HEK293 (cell line): Measurements from ENCODE around the gene ITGAX.

ENCODE experiments used
- EGR2 ChIP-seq: fragments of 450-650 bp; formaldehyde crosslinking; IDR thresholded peaks from 2 replicates; pipeline ENCODE4 v1.5.1; 2016; ENCODE audit warnings: low read depth, missing biosample characterization, missing genetic modification characterization
- GLIS1 ChIP-seq: fragments of 450-650 bp; formaldehyde crosslinking; IDR thresholded peaks from 2 replicates; pipeline ENCODE4 v1.5.1; 2016; ENCODE audit warnings: missing biosample characterization, missing genetic modification characterization
- GLIS2 ChIP-seq: fragments of 450-650 bp; formaldehyde crosslinking; IDR thresholded peaks from 2 replicates; pipeline ENCODE4 v1.5.1; 2016; ENCODE audit warnings: missing biosample characterization, missing genetic modification characterization
- KLF9 ChIP-seq: fragments of 450-650 bp; formaldehyde crosslinking; IDR thresholded peaks from 2 replicates; pipeline ENCODE4 v1.5.1; 2016; ENCODE audit warnings: missing biosample characterization, missing genetic modification characterization, low read depth
- MEIS1 ChIP-seq: sonication (generic); formaldehyde crosslinking; IDR thresholded peaks from 2 replicates; pipeline ENCODE4 v1.8.1; 2022; ENCODE audit warnings: missing genetic modification reagents, mild to moderate bottlenecking, borderline replicate concordance
- MZF1 ChIP-seq: fragments of 450-650 bp; formaldehyde crosslinking; IDR thresholded peaks from 2 replicates; pipeline ENCODE4 v1.5.1; 2017; ENCODE audit warnings: missing biosample characterization, missing genetic modification characterization, borderline replicate concordance
- SCRT2 ChIP-seq: fragments of 450-650 bp; formaldehyde crosslinking; IDR thresholded peaks from 2 replicates; pipeline ENCODE4 v1.5.1; 2016; ENCODE audit warnings: missing biosample characterization, missing genetic modification characterization
- ZBTB48 ChIP-seq: fragments of 450-650 bp; formaldehyde crosslinking; IDR thresholded peaks from 2 replicates; pipeline ENCODE4 v1.5.1; 2016; ENCODE audit warnings: missing biosample characterization, missing genetic modification characterization
- ZNF174 ChIP-seq: fragments of 450-650 bp; formaldehyde crosslinking; IDR thresholded peaks from 2 replicates; pipeline ENCODE4 v1.5.0; 2017; ENCODE audit warnings: missing biosample characterization, mild to moderate bottlenecking, missing genetic modification characterization
- ZNF175 ChIP-seq: fragments of 450-650 bp; formaldehyde crosslinking; IDR thresholded peaks from 2 replicates; pipeline ENCODE4 v1.5.1; 2016; ENCODE audit warnings: missing biosample characterization, missing genetic modification characterization
- ZNF184 ChIP-seq: fragments of 450-650 bp; IDR thresholded peaks from 2 replicates; pipeline ENCODE4 v1.5.1; 2018; ENCODE audit warnings: missing biosample characterization, mild to moderate bottlenecking, missing genetic modification characterization
- ZNF2 ChIP-seq: fragments of 450-650 bp; formaldehyde crosslinking; IDR thresholded peaks from 2 replicates; pipeline ENCODE4 v1.5.1; 2016; ENCODE audit warnings: missing biosample characterization, missing genetic modification characterization
- ZNF202 ChIP-seq: fragments of 450-650 bp; formaldehyde crosslinking; IDR thresholded peaks from 2 replicates; pipeline ENCODE4 v1.5.1; 2016; ENCODE audit warnings: missing biosample characterization, missing genetic modification characterization, borderline replicate concordance
- ZNF266 ChIP-seq: fragments of 450-650 bp; formaldehyde crosslinking; IDR thresholded peaks from 2 replicates; pipeline ENCODE4 v1.5.1; 2016; ENCODE audit warnings: missing biosample characterization, missing genetic modification characterization, low read depth
- ZNF274 ChIP-seq, 2 experiments: fragments of 200-500 bp in 1 of 2; fragments of 450-650 bp in 1 of 2; sonication (Bioruptor generic) in 1 of 2; formaldehyde crosslinking in 1 of 2; IDR thresholded peaks; 2 replicates each; pipeline versions ENCODE4 v1.5.1 to v1.6.1; 2014 to 2016; ENCODE audit warnings: borderline replicate concordance in 1 of 2, inconsistent platforms in 1 of 2, low read length in 1 of 2, missing biosample characterization in 1 of 2, missing genetic modification characterization in 1 of 2
- ZNF311 ChIP-seq: fragments of 450-650 bp; formaldehyde crosslinking; IDR thresholded peaks from 2 replicates; pipeline ENCODE4 v1.5.1; 2017; ENCODE audit warnings: missing biosample characterization, missing genetic modification characterization, borderline replicate concordance
- ZNF391 ChIP-seq: fragments of 450-650 bp; formaldehyde crosslinking; IDR thresholded peaks from 2 replicates; pipeline ENCODE4 v1.5.1; 2016; ENCODE audit warnings: low read depth, missing biosample characterization, missing genetic modification characterization, borderline replicate concordance
- ZNF404 ChIP-seq: fragments of 450-650 bp; formaldehyde crosslinking; IDR thresholded peaks from 2 replicates; pipeline ENCODE4 v1.5.1; 2017; ENCODE audit warnings: missing biosample characterization, missing genetic modification characterization
- ZNF426 ChIP-seq: fragments of 450-650 bp; formaldehyde crosslinking; IDR thresholded peaks from 2 replicates; pipeline ENCODE4 v1.5.1; 2017; ENCODE audit warnings: missing biosample characterization, missing genetic modification characterization, mild to moderate bottlenecking, inconsistent platforms, moderate library complexity
- ZNF473 ChIP-seq: fragments of 450-650 bp; formaldehyde crosslinking; IDR thresholded peaks from 2 replicates; pipeline ENCODE4 v1.5.1; 2017; ENCODE audit warnings: missing biosample characterization, missing genetic modification characterization
- ZNF561 ChIP-seq: fragments of 450-650 bp; IDR thresholded peaks from 2 replicates; pipeline ENCODE4 v1.5.1; 2018; ENCODE audit warnings: missing biosample characterization, missing genetic modification characterization, borderline replicate concordance
- ZNF610 ChIP-seq: fragments of 450-650 bp; formaldehyde crosslinking; IDR thresholded peaks from 2 replicates; pipeline ENCODE4 v1.5.1; 2016; ENCODE audit warnings: missing biosample characterization, missing genetic modification characterization, borderline replicate concordance
- ZNF677 ChIP-seq: fragments of 450-650 bp; IDR thresholded peaks from 2 replicates; pipeline ENCODE4 v1.5.0; 2018; ENCODE audit warnings: missing biosample characterization, mild to moderate bottlenecking, missing genetic modification characterization, moderate library complexity
- ZNF76 ChIP-seq: fragments of 450-650 bp; formaldehyde crosslinking; IDR thresholded peaks from 2 replicates; pipeline ENCODE4; 2016; ENCODE audit warnings: low read depth, missing biosample characterization, missing genetic modification characterization, borderline replicate concordance
- ZNF785 ChIP-seq: fragments of 450-650 bp; formaldehyde crosslinking; IDR thresholded peaks from 2 replicates; pipeline ENCODE4 v1.5.1; 2016; ENCODE audit warnings: missing biosample characterization, missing genetic modification characterization
- ZSCAN23 ChIP-seq: fragments of 450-650 bp; formaldehyde crosslinking; IDR thresholded peaks from 2 replicates; pipeline ENCODE4 v1.5.1; 2016; ENCODE audit warnings: missing biosample characterization, missing genetic modification characterization
- TF ChIP-seq, protein P1 (sequence below): fragments of 450-650 bp; formaldehyde crosslinking; IDR thresholded peaks from 2 replicates; pipeline ENCODE4 v1.5.1; 2016; ENCODE audit warnings: missing biosample characterization, missing genetic modification characterization, borderline replicate concordance
- TF ChIP-seq, protein P2 (sequence below): fragments of 450-650 bp; formaldehyde crosslinking; IDR thresholded peaks from 2 replicates; pipeline ENCODE4 v1.5.1; 2017; ENCODE audit warnings: missing biosample characterization, missing genetic modification characterization
- TF ChIP-seq, protein P3 (sequence below): fragments of 450-650 bp; formaldehyde crosslinking; IDR thresholded peaks from 2 replicates; pipeline ENCODE4 v1.5.1; 2017; ENCODE audit warnings: missing biosample characterization, missing genetic modification characterization
- TF ChIP-seq, protein P4 (sequence below): fragments of 450-650 bp; formaldehyde crosslinking; IDR thresholded peaks from 2 replicates; pipeline ENCODE4 v1.5.1; 2016; ENCODE audit warnings: missing biosample characterization, missing genetic modification characterization
- TF ChIP-seq, protein P5 (sequence below): fragments of 450-650 bp; formaldehyde crosslinking; IDR thresholded peaks from 2 replicates; pipeline ENCODE4 v1.5.1; 2016; ENCODE audit warnings: missing biosample characterization, missing genetic modification characterization

Gene ITGAX

DNA sequence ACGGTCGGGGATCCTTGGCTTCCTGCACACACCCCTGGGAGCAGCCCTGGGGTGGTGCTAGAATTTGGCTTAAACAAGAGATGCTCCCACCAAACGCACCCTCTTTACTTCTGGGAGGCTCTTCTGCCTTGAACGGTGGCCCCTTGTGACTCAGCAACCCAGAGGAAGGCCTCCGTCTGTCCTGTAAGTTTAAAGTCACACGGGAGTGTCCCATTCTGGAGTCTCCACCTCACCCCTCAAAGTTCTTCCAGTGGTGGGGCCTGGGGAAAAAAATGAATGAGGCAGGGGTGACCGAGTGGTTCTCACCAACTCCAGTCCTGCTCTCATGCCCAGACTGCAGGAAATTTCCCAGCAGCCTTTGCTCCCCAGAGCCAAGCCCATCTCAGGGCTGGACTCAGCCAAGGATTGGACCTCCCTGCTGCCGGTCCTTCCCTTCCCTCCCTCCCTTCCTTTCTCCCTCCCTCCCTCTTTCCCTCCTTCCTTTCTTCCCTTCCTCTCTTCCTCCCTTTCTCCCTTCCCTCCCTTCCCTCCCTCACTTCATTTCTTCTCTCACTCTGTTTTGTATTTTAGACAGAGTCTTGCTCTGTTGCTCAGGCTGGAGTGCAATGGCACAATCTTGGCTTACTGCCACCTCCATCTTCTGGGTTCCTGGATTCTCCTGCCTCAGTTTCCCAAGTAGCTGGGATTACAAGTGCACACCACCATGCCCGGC is 49.5 kb downstream of the ITGAX start (continued):
- TF ChIP-seq KLF9 (0 out of 2 replicates have a peak, but pooled peaks have one; percentile 34), GLIS2 (no peak), ZNF404 (tag by site-specific recombination) (no peak), ZNF473 (no peak), ZNF785 (tag by site-specific recombination) (0 out of 2 replicates have a peak, but pooled peaks have one; percentile 55), ZNF274 (IDR thresholded peaks at IDR 0.05; ENCODE audit: low read length) (no peak), ZNF274 (tag by site-specific recombination; IDR thresholded peaks at IDR 0.05; ENCODE audit: borderline replicate concordance) (no peak), MZF1 (no peak), ZNF391 (no peak), SCRT2 (tag by site-specific recombination) (no peak), ZBTB48 (tag by site-specific recombination) (no peak), EGR2 (tag by site-specific recombination) (no peak), GLIS1 (tag by site-specific recombination) (no peak), ZNF174 (no peak), ZNF266 (no peak), ZNF184 (tag by site-specific recombination) (no peak), ZNF175 (no peak), ZNF610 (tag by site-specific recombination) (no peak), ZNF677 (no peak), ZNF426 (tag by site-specific recombination) (no peak), ZSCAN23 (tag by site-specific recombination) (no peak), ZNF311 (no peak), ZNF2 (no peak), MEIS1 (no peak), ZNF202 (tag by site-specific recombination) (no peak), ZNF561 (tag by site-specific recombination) (no peak), ZNF76 (peak; percentile 95)
- TF ChIP-seq, protein P1, sequence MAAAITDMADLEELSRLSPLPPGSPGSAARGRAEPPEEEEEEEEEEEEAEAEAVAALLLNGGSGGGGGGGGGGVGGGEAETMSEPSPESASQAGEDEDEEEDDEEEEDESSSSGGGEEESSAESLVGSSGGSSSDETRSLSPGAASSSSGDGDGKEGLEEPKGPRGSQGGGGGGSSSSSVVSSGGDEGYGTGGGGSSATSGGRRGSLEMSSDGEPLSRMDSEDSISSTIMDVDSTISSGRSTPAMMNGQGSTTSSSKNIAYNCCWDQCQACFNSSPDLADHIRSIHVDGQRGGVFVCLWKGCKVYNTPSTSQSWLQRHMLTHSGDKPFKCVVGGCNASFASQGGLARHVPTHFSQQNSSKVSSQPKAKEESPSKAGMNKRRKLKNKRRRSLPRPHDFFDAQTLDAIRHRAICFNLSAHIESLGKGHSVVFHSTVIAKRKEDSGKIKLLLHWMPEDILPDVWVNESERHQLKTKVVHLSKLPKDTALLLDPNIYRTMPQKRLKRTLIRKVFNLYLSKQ (tag by site-specific recombination): no peak
- TF ChIP-seq, protein P2, sequence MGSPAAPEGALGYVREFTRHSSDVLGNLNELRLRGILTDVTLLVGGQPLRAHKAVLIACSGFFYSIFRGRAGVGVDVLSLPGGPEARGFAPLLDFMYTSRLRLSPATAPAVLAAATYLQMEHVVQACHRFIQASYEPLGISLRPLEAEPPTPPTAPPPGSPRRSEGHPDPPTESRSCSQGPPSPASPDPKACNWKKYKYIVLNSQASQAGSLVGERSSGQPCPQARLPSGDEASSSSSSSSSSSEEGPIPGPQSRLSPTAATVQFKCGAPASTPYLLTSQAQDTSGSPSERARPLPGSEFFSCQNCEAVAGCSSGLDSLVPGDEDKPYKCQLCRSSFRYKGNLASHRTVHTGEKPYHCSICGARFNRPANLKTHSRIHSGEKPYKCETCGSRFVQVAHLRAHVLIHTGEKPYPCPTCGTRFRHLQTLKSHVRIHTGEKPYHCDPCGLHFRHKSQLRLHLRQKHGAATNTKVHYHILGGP (tag by site-specific recombination): no peak
- TF ChIP-seq, protein P3, sequence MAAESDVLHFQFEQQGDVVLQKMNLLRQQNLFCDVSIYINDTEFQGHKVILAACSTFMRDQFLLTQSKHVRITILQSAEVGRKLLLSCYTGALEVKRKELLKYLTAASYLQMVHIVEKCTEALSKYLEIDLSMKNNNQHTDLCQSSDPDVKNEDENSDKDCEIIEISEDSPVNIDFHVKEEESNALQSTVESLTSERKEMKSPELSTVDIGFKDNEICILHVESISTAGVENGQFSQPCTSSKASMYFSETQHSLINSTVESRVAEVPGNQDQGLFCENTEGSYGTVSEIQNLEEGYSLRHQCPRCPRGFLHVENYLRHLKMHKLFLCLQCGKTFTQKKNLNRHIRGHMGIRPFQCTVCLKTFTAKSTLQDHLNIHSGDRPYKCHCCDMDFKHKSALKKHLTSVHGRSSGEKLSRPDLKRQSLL (tag by site-specific recombination): no peak
- TF ChIP-seq, protein P4, sequence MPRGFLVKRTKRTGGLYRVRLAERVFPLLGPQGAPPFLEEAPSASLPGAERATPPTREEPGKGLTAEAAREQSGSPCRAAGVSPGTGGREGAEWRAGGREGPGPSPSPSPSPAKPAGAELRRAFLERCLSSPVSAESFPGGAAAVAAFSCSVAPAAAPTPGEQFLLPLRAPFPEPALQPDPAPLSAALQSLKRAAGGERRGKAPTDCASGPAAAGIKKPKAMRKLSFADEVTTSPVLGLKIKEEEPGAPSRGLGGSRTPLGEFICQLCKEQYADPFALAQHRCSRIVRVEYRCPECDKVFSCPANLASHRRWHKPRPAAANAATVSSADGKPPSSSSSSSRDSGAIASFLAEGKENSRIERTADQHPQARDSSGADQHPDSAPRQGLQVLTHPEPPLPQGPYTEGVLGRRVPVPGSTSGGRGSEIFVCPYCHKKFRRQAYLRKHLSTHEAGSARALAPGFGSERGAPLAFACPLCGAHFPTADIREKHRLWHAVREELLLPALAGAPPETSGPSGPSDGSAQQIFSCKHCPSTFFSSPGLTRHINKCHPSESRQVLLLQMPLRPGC (tag by site-specific recombination): no peak
- TF ChIP-seq, protein P5, sequence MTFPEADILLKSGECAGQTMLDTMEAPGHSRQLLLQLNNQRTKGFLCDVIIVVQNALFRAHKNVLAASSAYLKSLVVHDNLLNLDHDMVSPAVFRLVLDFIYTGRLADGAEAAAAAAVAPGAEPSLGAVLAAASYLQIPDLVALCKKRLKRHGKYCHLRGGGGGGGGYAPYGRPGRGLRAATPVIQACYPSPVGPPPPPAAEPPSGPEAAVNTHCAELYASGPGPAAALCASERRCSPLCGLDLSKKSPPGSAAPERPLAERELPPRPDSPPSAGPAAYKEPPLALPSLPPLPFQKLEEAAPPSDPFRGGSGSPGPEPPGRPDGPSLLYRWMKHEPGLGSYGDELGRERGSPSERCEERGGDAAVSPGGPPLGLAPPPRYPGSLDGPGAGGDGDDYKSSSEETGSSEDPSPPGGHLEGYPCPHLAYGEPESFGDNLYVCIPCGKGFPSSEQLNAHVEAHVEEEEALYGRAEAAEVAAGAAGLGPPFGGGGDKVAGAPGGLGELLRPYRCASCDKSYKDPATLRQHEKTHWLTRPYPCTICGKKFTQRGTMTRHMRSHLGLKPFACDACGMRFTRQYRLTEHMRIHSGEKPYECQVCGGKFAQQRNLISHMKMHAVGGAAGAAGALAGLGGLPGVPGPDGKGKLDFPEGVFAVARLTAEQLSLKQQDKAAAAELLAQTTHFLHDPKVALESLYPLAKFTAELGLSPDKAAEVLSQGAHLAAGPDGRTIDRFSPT (tag by site-specific recombination): no peak
